ENCODE data around the gene STXBP2. TPM values are rescaled to one million over a fixed set of nuclear protein-coding genes. Genes with fewer than 3 reads are reported as not detected.

The STXBP2 gene
- total RNA-seq, 4 donors from 2014 or later = 44.7 to 76.6 (median 55.2) TPM

- no peaks in the 10 kb centered on the region for H3K4me1 ChIP-seq
- intact Hi-C loops (cut with DNase I) = no loop called here
- WGBS, 2 donors = 69 to 94% methylated on average over 13 of the region's 13 CpGs
- no peak for DNase-seq
- no peaks in the 10 kb centered on the region for H3K36me3 ChIP-seq
- no peak for TF ChIP-seq POLR2A (IDR thresholded peaks at IDR 0.05)
- TF ChIP-seq CTCF (IDR thresholded peaks at IDR 0.05) = no peak
- H3K27ac ChIP-seq = no peak overlapping the region
- H3K4me3 ChIP-seq = no peak overlapping the region
- no peaks in the 10 kb centered on the region for H3K9me3 ChIP-seq
- H3K27me3 ChIP-seq = peaks cover 0 to 43% (median 0%) of the 10 kb centered on the region in 4 donors
These were observed 55.6 kb downstream of the STXBP2 start for GRCh38 chr19:7692417-7693088.

- TF ChIP-seq CTCF (IDR thresholded peaks at IDR 0.05) (no peak), POLR2A (IDR thresholded peaks at IDR 0.05) (no peak)
- H3K4me1 ChIP-seq = no peaks in the 10 kb centered on the region
- no peaks in the 10 kb centered on the region for H3K36me3 ChIP-seq
- H3K9me3 ChIP-seq = no peaks in the 10 kb centered on the region
- H3K27me3 ChIP-seq = peaks cover 0 to 53% (median 3%) of the 10 kb centered on the region in 4 donors
- H3K4me3 ChIP-seq = no peak overlapping the region
- 53 to 61% methylated on average over 3 to 4 of the region's 4 CpGs for whole genome bisulfite sequencing, 2 donors
- no peak for DNase-seq
- H3K27ac ChIP-seq = no peak overlapping the region
- intact Hi-C loops (cut with DNase I) = no loop called here
These were observed 57.6 kb downstream of the STXBP2 start for GRCh38 chr19:7694499-7694898.

Small RNAs within 50 kb of the gene (small RNA-seq; reads per million reads assigned to genes)
- gene MIR6792 = 0 to 0.07 (median 0) reads per million in 4 donors

Other genes starting within 250 kb of the STXBP2 start
- gene PEX11G, start 148.1 kb upstream of the STXBP2 start, total RNA-seq = 1 to 10 TPM; 1.1 to 6.7 (median 4.1) TPM
- 10 to 100 TPM in 3 of 4 donors, 1 to 10 TPM in 1; 3.8 to 42.2 (median 19.5) TPM for gene ZNF358, start 121.0 kb upstream of the STXBP2 start, total RNA-seq
- gene MCOLN1, start 114.5 kb upstream of the STXBP2 start, total RNA-seq = 10 to 100 TPM in 1 of 4 donors, 1 to 10 TPM in 3; 5.7 to 13.9 (median 7.8) TPM
- gene PNPLA6, start 101.4 kb upstream of the STXBP2 start, total RNA-seq = 10 to 100 TPM; 39.7 to 74.1 (median 50.1) TPM
- 10 to 100 TPM in 2 of 4 donors, 1 to 10 TPM in 2; 9.3 to 45.5 (median 14.1) TPM for gene CAMSAP3, start 41.2 kb upstream of the STXBP2 start, total RNA-seq
- gene XAB2, start 7.6 kb upstream of the STXBP2 start, total RNA-seq = 10 to 100 TPM; 20.3 to 34.1 (median 27.8) TPM
- gene PET100, start 7.3 kb upstream of the STXBP2 start, total RNA-seq = 10 to 100 TPM; 22.9 to 43.1 (median 25.7) TPM
- under 1 TPM in 2 of 4 donors, not detected in 2; 0.53 to 0.57 TPM for gene PCP2, start 3.4 kb upstream of the STXBP2 start, total RNA-seq
- 10 to 100 TPM in 1 of 4 donors, not detected in 3; 28.1 TPM for gene RETN, start 31.9 kb downstream of the STXBP2 start, total RNA-seq
- gene MCEMP1, start 40.0 kb downstream of the STXBP2 start, total RNA-seq = under 1 TPM in 2 of 4 donors, not detected in 2; 0.29 to 0.97 TPM
- 10 to 100 TPM; 52.3 to 91.5 (median 77.4) TPM for gene TRAPPC5, start 43.7 kb downstream of the STXBP2 start, total RNA-seq
- not detected for gene FCER2, start 65.0 kb downstream of the STXBP2 start, total RNA-seq
- 1 to 10 TPM in 2 of 4 donors, under 1 TPM in 1, not detected in 1; 0.18 to 3.2 (median 1.1) TPM for gene CLEC4G, start 95.0 kb downstream of the STXBP2 start, total RNA-seq
- gene CD209, start 110.4 kb downstream of the STXBP2 start, total RNA-seq = 1 to 10 TPM in 2 of 4 donors, under 1 TPM in 1, not detected in 1; 0.40 to 4.9 (median 4.0) TPM
- gene CLEC4M, start 126.1 kb downstream of the STXBP2 start, total RNA-seq = not detected
- gene EVI5L, start 193.1 kb downstream of the STXBP2 start, total RNA-seq = 10 to 100 TPM in 3 of 4 donors, 1 to 10 TPM in 1; 8.3 to 15.5 (median 11.9) TPM
- gene PRR36, start 237.3 kb downstream of the STXBP2 start, total RNA-seq = under 1 TPM in 2 of 4 donors, not detected in 2; 0.35 to 0.57 TPM

Data from esophagus squamous epithelium (tissue), 5 donors.